BJ (cell line): ENCODE results near the gene FFAR2. TPM values are rescaled to one million over a fixed set of nuclear protein-coding genes. Genes with fewer than 3 reads are reported as not detected.

Experiments used
- CTCF ChIA-PET: fragments of 350-600 bp; formaldehyde crosslinking; extraction: SDS; loops from one replicate; lab custom pipeline; 2021; ENCODE audit warnings: antibody characterized with exemption, inconsistent platforms; lab: Yijun Ruan, JAX
- POLR2A ChIA-PET: fragments of 300-600 bp; sonication (Branson Sonifier 250); formaldehyde crosslinking; extraction: SDS; loops from one replicate; lab custom pipeline; 2021; ENCODE audit warnings: antibody characterized with exemption; lab: Charles Lee
- DNase-seq: peaks from one replicate; pipeline ENCODE4 v3.0.0-alpha.2; 2011; ENCODE audit warnings: low read depth
- H3K27me3 ChIP-seq: 2 replicates; pipeline ENCODE4 v1.6.0; 2011; ENCODE audit warnings: low read length; ENCODE audit not compliant: control insufficient read depth, insufficient read depth
- H3K36me3 ChIP-seq: 2 replicates; pipeline ENCODE4 v1.5.1; 2011; ENCODE audit warnings: low read length; ENCODE audit not compliant: control insufficient read depth, insufficient read depth
- H3K4me3 ChIP-seq: 2 replicates; pipeline ENCODE4 v1.5.1; 2011; ENCODE audit warnings: low read depth, mild to moderate bottlenecking, control low read depth, low read length
- CTCF ChIP-seq: IDR thresholded peaks from 2 replicates; pipeline ENCODE4 v1.5.1; 2011; ENCODE audit warnings: low read depth, mild to moderate bottlenecking, control low read depth, inconsistent platforms, low read length, moderate library complexity; ENCODE audit not compliant: insufficient read depth
- polyA plus RNA-seq: library from polyadenylated mRNA; depleted of rRNA; stranded (reverse); fragments of >200 nt; gene quantifications from 2 replicates; pipeline ENCODE4 v1.2.3, GENCODE V29; 2011

Gene FFAR2
- polyA plus RNA-seq, 1 experiment: not detected

GRCh38 chr19:35437406-35437951 is 10.6 kb upstream of the FFAR2 start:
- Histone ChIP-seq H3K27me3 (peaks cover 7% of the 10 kb centered on the region), H3K4me3 (no peak overlapping the region), H3K36me3 (no peaks in the 10 kb centered on the region)
- DNase-seq: no peak
- ChIA-PET POLR2A (no interaction called here), CTCF (no interaction called here)
- no peak for TF ChIP-seq CTCF

- no peaks in the 10 kb centered on the region for H3K36me3 ChIP-seq
- no peak for DNase-seq
- CTCF ChIA-PET: no interaction called here
- no peak for TF ChIP-seq CTCF
- POLR2A ChIA-PET: no interaction called here
- H3K27me3 ChIP-seq: peaks cover 7% of the 10 kb centered on the region
- no peak overlapping the region for H3K4me3 ChIP-seq
Measured at GRCh38 chr19:35438096-35438495, 10.0 kb upstream of the FFAR2 start.

GRCh38 chr19:35438527-35438926 is 9.5 kb upstream of the FFAR2 start:
- ChIA-PET POLR2A (no interaction called here), CTCF (interaction anchor here (0.6 kb wide), 1 partner anchor 59 kb away, joined by 3 read pairs; no protein-coding TSS in a partner anchor)
- TF ChIP-seq CTCF: no peak
- no peaks in the 10 kb centered on the region for H3K36me3 ChIP-seq
- peaks cover 7% of the 10 kb centered on the region for H3K27me3 ChIP-seq
- no peak for DNase-seq
- H3K4me3 ChIP-seq: no peak overlapping the region

GRCh38 chr19:35439921-35440320 is 8.1 kb upstream of the FFAR2 start:
- Histone ChIP-seq H3K36me3 (no peaks in the 10 kb centered on the region), H3K4me3 (no peak overlapping the region), H3K27me3 (peaks cover 7% of the 10 kb centered on the region)
- DNase-seq: no peak
- ChIA-PET CTCF (no interaction called here), POLR2A (no interaction called here)
- TF ChIP-seq CTCF: no peak

- TF ChIP-seq CTCF: no peak
- no peak overlapping the region for H3K4me3 ChIP-seq
- DNase-seq: no peak
- CTCF ChIA-PET: no interaction called here
- no peaks in the 10 kb centered on the region for H3K36me3 ChIP-seq
- H3K27me3 ChIP-seq: peaks cover 8% of the 10 kb centered on the region
- POLR2A ChIA-PET: no interaction called here
Measured at GRCh38 chr19:35442091-35442490, 6.0 kb upstream of the FFAR2 start.
